Keratinocyte (primary cell): ENCODE data around the gene PADI6. TPM values are rescaled to one million over a fixed set of nuclear protein-coding genes. Genes with fewer than 3 reads are reported as not detected.

ENCODE experiments used
- DNase-seq: peaks from one replicate; pipeline ENCODE4 v3.0.0-alpha.2; 2011; ENCODE audit warnings: low read depth, missing footprints, low spot score
- FAIRE-seq: peaks from 2 replicates; lab custom pipeline; 2011; peaks lifted over from hg19 to GRCh38; lab: Jason Lieb, UNC
- H2AFZ ChIP-seq: 2 replicates; pipeline ENCODE4 v1.6.0; 2012; ENCODE audit warnings: low read length, control low read depth, inconsistent platforms; ENCODE audit not compliant: control insufficient read depth
- H3K27ac ChIP-seq: 2 replicates; pipeline ENCODE4 v1.5.1; 2011; ENCODE audit warnings: low read length; ENCODE audit not compliant: control insufficient read depth, insufficient read depth
- H3K27me3 ChIP-seq: 3 replicates; pipeline ENCODE4 v1.6.0; 2011; ENCODE audit warnings: low read length; ENCODE audit not compliant: control insufficient read depth, insufficient read depth; ENCODE audit errors: extremely low read depth
- H3K36me3 ChIP-seq, 2 experiments: 2 replicates in 1 of 2; 3 replicates in 1 of 2; pipeline ENCODE4 v1.5.1; 2011; ENCODE audit warnings: low read length in 2 of 2, mild to moderate bottlenecking in 1 of 2; ENCODE audit not compliant: control insufficient read depth in 2 of 2, insufficient read depth in 2 of 2; ENCODE audit errors: extremely low read depth in 1 of 2
- H3K4me1 ChIP-seq: 3 replicates; pipeline ENCODE4 v1.5.1; 2011; ENCODE audit warnings: low read length; ENCODE audit not compliant: control insufficient read depth, insufficient read depth; ENCODE audit errors: extremely low read depth
- H3K4me2 ChIP-seq: 3 replicates; pipeline ENCODE4 v1.6.0; 2011; ENCODE audit warnings: low read depth, low read length; ENCODE audit not compliant: control insufficient read depth, insufficient read depth; ENCODE audit errors: extremely low read depth
- H3K4me3 ChIP-seq, 3 experiments: fragments of 200-600 bp in 1 of 3; sonication (generic) in 1 of 3; 2 replicates in 2 of 3; 3 replicates in 1 of 3; pipeline ENCODE4 v1.5.1; 2011 to 2016; ENCODE audit warnings: low read length in 3 of 3, mild to moderate bottlenecking in 3 of 3, control low read depth in 2 of 3, inconsistent platforms in 1 of 3, low read depth in 1 of 3, mixed read lengths in 1 of 3, mixed run types in 1 of 3, moderate library complexity in 1 of 3; ENCODE audit not compliant: control insufficient read depth in 2 of 3, insufficient read depth in 2 of 3; ENCODE audit errors: extremely low read depth in 1 of 3
- H3K79me2 ChIP-seq: 2 replicates; pipeline ENCODE4 v1.6.0; 2012; ENCODE audit warnings: low read length; ENCODE audit not compliant: control insufficient read depth, insufficient read depth
- H3K9ac ChIP-seq: 3 replicates; pipeline ENCODE4 v1.6.0; 2011; ENCODE audit warnings: low read length; ENCODE audit not compliant: control insufficient read depth, insufficient read depth; ENCODE audit errors: extremely low read depth
- H3K9me1 ChIP-seq: 3 replicates; pipeline ENCODE4 v1.6.0; 2011; ENCODE audit warnings: low read length; ENCODE audit not compliant: control insufficient read depth, insufficient read depth; ENCODE audit errors: extremely low read depth
- H3K9me3 ChIP-seq: 2 replicates; pipeline ENCODE4 v1.5.1; 2012; ENCODE audit warnings: low read depth, low read length; ENCODE audit not compliant: control insufficient read depth
- H4K20me1 ChIP-seq: 3 replicates; pipeline ENCODE4 v1.6.0; 2011; ENCODE audit warnings: low read length; ENCODE audit not compliant: control insufficient read depth, insufficient read depth; ENCODE audit errors: extremely low read depth
- CTCF ChIP-seq, 3 experiments: IDR thresholded peaks in 1 of 3; conservative IDR thresholded peaks in 1 of 3; optimal IDR thresholded peaks in 1 of 3; 2 replicates in 2 of 3; 3 replicates in 1 of 3; pipeline versions ENCODE3 to v1.5.1; 2011; ENCODE audit warnings: low read length in 3 of 3, mild to moderate bottlenecking in 3 of 3, moderate library complexity in 2 of 3, control low read depth in 1 of 3, inconsistent platforms in 1 of 3; ENCODE audit not compliant: insufficient read depth in 2 of 3; ENCODE audit errors: extremely low read depth in 1 of 3
- EZH2 ChIP-seq: IDR thresholded peaks from one replicate; pipeline ENCODE4 v1.6.1; 2012; ENCODE audit warnings: inconsistent platforms, mild to moderate bottlenecking, low read length, moderate library complexity
- dilution Hi-C: fragments of 300-500 bp; cut with MboI; formaldehyde crosslinking; loops from one replicate; pipeline ENCODE4 v1.7.0; 2020; ENCODE audit warnings: low sequenced_read_pairs; ENCODE audit not compliant: extremely low pct_ligation_motif_present
- polyA plus RNA-seq, 5 experiments: library from polyadenylated mRNA; depleted of rRNA in 3 of 5; stranded (reverse) in 3 of 5; stranded (forward) in 1 of 5; unstranded in 1 of 5; fragments of >200 nt; gene quantifications; 1 replicate in 1 of 5; 2 replicates in 3 of 5; 3 replicates in 1 of 5; pipeline versions ENCODE4 v1.2.1 to v1.2.3, GENCODE V29; 2011 to 2012; ENCODE audit warnings: missing spikeins in 2 of 5, low read depth in 1 of 5, low replicate concordance in 1 of 5

PADI6 gene
- polyA plus RNA-seq, 1 donor (not counting 4 experiments of a cell fraction or from before 2014, with no cell fraction given): not detected

GRCh38 chr1:17370618-17371017, 1.4 kb upstream of the PADI6 start:
- DNase-seq (peak; percentile 42), FAIRE-seq (peak; percentile 86)
- Histone ChIP-seq H3K79me2 (no peaks in the 10 kb centered on the region), H4K20me1 (no peaks in the 10 kb centered on the region), H3K36me3 (no peaks in the 10 kb centered on the region), H3K27ac (no peak overlapping the region), H3K4me1 (peaks cover 33% of the 10 kb centered on the region), H3K4me2 (peak overlapping the region; percentile 32), H3K27me3 (no peaks in the 10 kb centered on the region), H3K4me3 (no peak overlapping the region), H3K9me3 (no peaks in the 10 kb centered on the region), H2AFZ (no peak overlapping the region), H3K9ac (no peak overlapping the region), H3K9me1 (no peaks in the 10 kb centered on the region)
- TF ChIP-seq EZH2 (no peak), CTCF (optimal IDR thresholded peaks at IDR 0.05 in 1 of 3, IDR thresholded peaks at IDR 0.05 in 1 of 3, conservative IDR thresholded peaks at IDR 0.05 in 1 of 3; ENCODE audit: extremely low read depth in 1 of 3, insufficient read depth in 2 of 3, low read length in 3 of 3) (peak; percentile 72 to 82 (median 80))
- dilution Hi-C loops: no loop called here

GRCh38 chr1:17372955-17373354, 959 bp downstream of the PADI6 start:
- Histone ChIP-seq H4K20me1 (no peaks in the 10 kb centered on the region), H3K79me2 (no peaks in the 10 kb centered on the region), H3K4me2 (no peak overlapping the region), H3K4me1 (peaks cover 29% of the 10 kb centered on the region), H2AFZ (no peak overlapping the region), H3K36me3 (no peaks in the 10 kb centered on the region), H3K27ac (no peak overlapping the region), H3K4me3 (no peak overlapping the region), H3K9me1 (no peaks in the 10 kb centered on the region), H3K9ac (no peak overlapping the region), H3K27me3 (no peaks in the 10 kb centered on the region), H3K9me3 (no peaks in the 10 kb centered on the region)
- DNase-seq: no peak
- dilution Hi-C loops: no loop called here
- TF ChIP-seq EZH2 (no peak), CTCF (optimal IDR thresholded peaks at IDR 0.05 in 1 of 3, IDR thresholded peaks at IDR 0.05 in 1 of 3, conservative IDR thresholded peaks at IDR 0.05 in 1 of 3; ENCODE audit: extremely low read depth in 1 of 3, insufficient read depth in 2 of 3, low read length in 3 of 3) (peak in 1 of 3 experiments; percentile 16)
- no peak for FAIRE-seq
